Right renal cortex interstitium (tissue), 3 donors: Measurements from ENCODE around the gene RCHY1. TPM values are rescaled to one million over a fixed set of nuclear protein-coding genes. Genes with fewer than 3 reads are reported as not detected.
"Not testable (repeated sequence)": the region's sequence is repeated elsewhere in the genome, so short reads cannot be mapped to it uniquely, and the experiment has no call there.

ENCODE experiments used
- DNase-seq, 3 donors: peaks; one replicate each; pipeline ENCODE4 v3.0.0-alpha.2; 2013; ENCODE audit warnings: low read depth in 3 of 3, low spot score in 2 of 3
- polyA plus RNA-seq, 3 donors: library from polyadenylated mRNA; unstranded; fragments of 120-200 nt; gene quantifications; one replicate each; pipeline ENCODE4 v1.2.1, GENCODE V29; 2013; ENCODE audit not compliant: insufficient read length in 3 of 3

RCHY1 gene
- polyA plus RNA-seq, 3 donors, result 57.2 to 65.0 (median 59.9) TPM

GRCh38 chr4:75519452-75519851 lies 5.2 kb upstream of the RCHY1 start:
- not testable (repeated sequence) for DNase-seq

- DNase-seq, result no peak
Measured at GRCh38 chr4:75516144-75516543, 1.9 kb upstream of the RCHY1 start.

- no peak for DNase-seq
Measured at GRCh38 chr4:75514949-75515612, 878 bp upstream of the RCHY1 start.

GRCh38 chr4:75513526-75514130 lies 575 bp downstream of the RCHY1 start:
- DNase-seq, result peak in 1 of 3 donors; percentile 29

- no peak for DNase-seq
Measured at GRCh38 chr4:75512386-75513211, 1.6 kb downstream of the RCHY1 start.

- no peak for DNase-seq
Measured at GRCh38 chr4:75511841-75512240, 2.4 kb downstream of the RCHY1 start.

- not testable (repeated sequence) for DNase-seq
Measured at GRCh38 chr4:75509592-75509991, 4.6 kb downstream of the RCHY1 start.

- DNase-seq, result no peak
Measured at GRCh38 chr4:75505630-75506029, 8.6 kb downstream of the RCHY1 start.

GRCh38 chr4:75502671-75503070 lies 11.5 kb downstream of the RCHY1 start:
- no peak for DNase-seq

- no peak for DNase-seq
Measured at GRCh38 chr4:75499900-75500299, 14.3 kb downstream of the RCHY1 start.

GRCh38 chr4:75498041-75498440 lies 16.2 kb downstream of the RCHY1 start:
- DNase-seq, result no peak

GRCh38 chr4:75497133-75497532 lies 17.1 kb downstream of the RCHY1 start:
- DNase-seq, result no peak

- DNase-seq, result no peak
Measured at GRCh38 chr4:75496406-75496805, 17.8 kb downstream of the RCHY1 start.

GRCh38 chr4:75495476-75495875 lies 18.7 kb downstream of the RCHY1 start:
- no peak for DNase-seq

- no peak for DNase-seq
Measured at GRCh38 chr4:75494563-75494962, 19.6 kb downstream of the RCHY1 start.

GRCh38 chr4:75490155-75490554 lies 24.0 kb downstream of the RCHY1 start:
- no peak for DNase-seq

- DNase-seq, result no peak
Measured at GRCh38 chr4:75484190-75484589, 30.0 kb downstream of the RCHY1 start.

GRCh38 chr4:75477201-75477600 lies 37.0 kb downstream of the RCHY1 start:
- DNase-seq, result no peak

GRCh38 chr4:75470738-75471137 lies 43.5 kb downstream of the RCHY1 start:
- DNase-seq, result no peak

GRCh38 chr4:75469896-75470295 lies 44.3 kb downstream of the RCHY1 start:
- DNase-seq, result no peak

GRCh38 chr4:75457365-75457764 lies 56.8 kb downstream of the RCHY1 start:
- DNase-seq, result no peak

GRCh38 chr4:75434105-75434504 lies 80.1 kb downstream of the RCHY1 start:
- no peak for DNase-seq
